Measurements from ENCODE around the gene LSM14B.

LSM14B gene

GRCh38 chr20:62165762-62166399 lies 43.6 kb downstream of the LSM14B start:
- TF ChIP-seq ZNF8 (CRISPR knock-in tag; IDR thresholded peaks at IDR 0.05) (no peak), RARB (CRISPR knock-in tag; IDR thresholded peaks at IDR 0.05) (no peak), CSRNP3 (CRISPR knock-in tag; IDR thresholded peaks at IDR 0.05) (no peak), ZNF70 (CRISPR knock-in tag; IDR thresholded peaks at IDR 0.05) (no peak), PATZ1 (CRISPR knock-in tag; IDR thresholded peaks at IDR 0.05; ENCODE audit: borderline replicate concordance) (no peak), TCF4 (CRISPR knock-in tag; IDR thresholded peaks at IDR 0.05; ENCODE audit: borderline replicate concordance) (no peak), TSHZ2 (CRISPR knock-in tag; IDR thresholded peaks at IDR 0.05) (no peak), SNAI2 (CRISPR knock-in tag; IDR thresholded peaks at IDR 0.05) (no peak), OSR1 (CRISPR knock-in tag; IDR thresholded peaks at IDR 0.05) (no peak), ARNTL (CRISPR knock-in tag; IDR thresholded peaks at IDR 0.05; ENCODE audit: borderline replicate concordance, low read depth) (no peak), CSDC2 (CRISPR knock-in tag; IDR thresholded peaks at IDR 0.05) (no peak), BACH2 (CRISPR knock-in tag; IDR thresholded peaks at IDR 0.05; ENCODE audit: borderline replicate concordance) (no peak), CREB5 (CRISPR knock-in tag; IDR thresholded peaks at IDR 0.05; ENCODE audit: low read depth) (no peak), ESRRG (CRISPR knock-in tag; IDR thresholded peaks at IDR 0.05) (no peak), GLIS3 (CRISPR knock-in tag; IDR thresholded peaks at IDR 0.05) (no peak)
- ATAC-seq: no peak

- no peak for ATAC-seq
- TF ChIP-seq ZFP3 (CRISPR knock-in tag; IDR thresholded peaks at IDR 0.05) (no peak), PPARA (CRISPR knock-in tag; IDR thresholded peaks at IDR 0.05; ENCODE audit: borderline replicate concordance) (no peak), ISL1 (CRISPR knock-in tag; IDR thresholded peaks at IDR 0.05) (no peak), POU6F1 (CRISPR knock-in tag; IDR thresholded peaks at IDR 0.05; ENCODE audit: borderline replicate concordance, low read depth) (no peak), CREB5 (CRISPR knock-in tag; IDR thresholded peaks at IDR 0.05; ENCODE audit: low read depth) (no peak), RARB (CRISPR knock-in tag; IDR thresholded peaks at IDR 0.05) (no peak), TOX (CRISPR knock-in tag; IDR thresholded peaks at IDR 0.05; ENCODE audit: borderline replicate concordance) (no peak), ARNTL (CRISPR knock-in tag; IDR thresholded peaks at IDR 0.05; ENCODE audit: borderline replicate concordance, low read depth) (no peak), BACH2 (CRISPR knock-in tag; IDR thresholded peaks at IDR 0.05; ENCODE audit: borderline replicate concordance) (no peak), ZNF70 (CRISPR knock-in tag; IDR thresholded peaks at IDR 0.05) (no peak), GLIS3 (CRISPR knock-in tag; IDR thresholded peaks at IDR 0.05) (no peak), SNAI2 (CRISPR knock-in tag; IDR thresholded peaks at IDR 0.05) (no peak)
Measured at GRCh38 chr20:62167474-62167873, 45.2 kb downstream of the LSM14B start.

All from SK-N-SH treated with all-trans-retinoic acid at 6 μM for 48 hours (cell line).